ENCODE results near the gene SUMF2. TPM values are rescaled to one million over a fixed set of nuclear protein-coding genes. Genes with fewer than 3 reads are reported as not detected.
"Not testable (repeated sequence)": the region's sequence is repeated elsewhere in the genome, so short reads cannot be mapped to it uniquely, and the experiment has no call there.

SUMF2 gene
- total and polyA plus RNA-seq, 4 donors: 92.1 to 147 (median 128) TPM

GRCh38 chr7:56079450-56080185 lies 15.5 kb downstream of the SUMF2 start:
- DNase-seq (peak; percentile 87 to 94 (median 88)), ATAC-seq (ENCODE audit: insufficient read depth, low FRiP score) (no peak)
- H3K36me3 ChIP-seq (ENCODE audit: control insufficient read depth in 4 of 4, insufficient read depth in 4 of 4, low read length in 4 of 4): peaks cover 0 to 35% (median 0%) of the 10 kb centered on the region in 4 donors
- H3K9me3 ChIP-seq (ENCODE audit: control insufficient read depth in 4 of 4, insufficient read depth in 3 of 4, low read length in 3 of 4): no peaks in the 10 kb centered on the region
- no peaks in the 10 kb centered on the region for H3K27me3 ChIP-seq (ENCODE audit: control insufficient read depth in 3 of 3, insufficient read depth in 3 of 3, low read length in 2 of 3)
- H3K4me1 ChIP-seq (ENCODE audit: control insufficient read depth in 5 of 5, insufficient read depth in 5 of 5, low read length in 5 of 5): peaks cover 0 to 23% (median 7%) of the 10 kb centered on the region in 5 donors
- H3K9ac ChIP-seq (ENCODE audit: insufficient read depth in 1 of 2, low read length in 2 of 2): peak overlapping the region; percentile 7 to 25
- 53 to 61% methylated on average over 12 of the region's 12 CpGs for WGBS, 2 donors
- H3K4me3 ChIP-seq: no peak overlapping the region
- no peak for TF ChIP-seq CTCF (IDR thresholded peaks at IDR 0.05; ENCODE audit: control extremely low read depth, extremely low read depth)
- peak overlapping the region; percentile 20 to 53 for H3K27ac ChIP-seq (ENCODE audit: low read depth in 1 of 2, low read length in 1 of 2)

- not testable (repeated sequence) for ATAC-seq (ENCODE audit: insufficient read depth, low FRiP score); H3K9ac ChIP-seq (ENCODE audit: insufficient read depth in 1 of 2, low read length in 2 of 2); DNase-seq; H3K4me3 ChIP-seq; H3K9me3 ChIP-seq (ENCODE audit: control insufficient read depth in 4 of 4, insufficient read depth in 3 of 4, low read length in 3 of 4); H3K27ac ChIP-seq (ENCODE audit: low read depth in 1 of 2, low read length in 1 of 2); H3K27me3 ChIP-seq (ENCODE audit: control insufficient read depth in 3 of 3, insufficient read depth in 3 of 3, low read length in 2 of 3)
- Histone ChIP-seq H3K36me3 (ENCODE audit: control insufficient read depth in 4 of 4, insufficient read depth in 4 of 4, low read length in 4 of 4) (peaks cover 0 to 35% (median 0%) of the 10 kb centered on the region in 4 donors), H3K4me1 (ENCODE audit: control insufficient read depth in 5 of 5, insufficient read depth in 5 of 5, low read length in 5 of 5) (peaks cover 0 to 23% (median 7%) of the 10 kb centered on the region in 5 donors)
- WGBS, 2 donors: 94% methylated on average over 28 of the region's 28 CpGs
Measured at GRCh38 chr7:56080726-56081435, 16.8 kb downstream of the SUMF2 start.

GRCh38 chr7:56081626-56082340 lies 17.7 kb downstream of the SUMF2 start:
- no peak for TF ChIP-seq CTCF (IDR thresholded peaks at IDR 0.05; ENCODE audit: control extremely low read depth, extremely low read depth)
- Histone ChIP-seq H3K4me1 (ENCODE audit: control insufficient read depth in 5 of 5, insufficient read depth in 5 of 5, low read length in 5 of 5) (peaks cover 0 to 23% (median 7%) of the 10 kb centered on the region in 5 donors), H3K4me3 (no peak overlapping the region), H3K9ac (ENCODE audit: insufficient read depth in 1 of 2, low read length in 2 of 2) (no peak overlapping the region), H3K27ac (ENCODE audit: low read depth in 1 of 2, low read length in 1 of 2) (no peak overlapping the region), H3K27me3 (ENCODE audit: control insufficient read depth in 3 of 3, insufficient read depth in 3 of 3, low read length in 2 of 3) (no peaks in the 10 kb centered on the region), H3K9me3 (ENCODE audit: control insufficient read depth in 4 of 4, insufficient read depth in 3 of 4, low read length in 3 of 4) (no peaks in the 10 kb centered on the region), H3K36me3 (ENCODE audit: control insufficient read depth in 4 of 4, insufficient read depth in 4 of 4, low read length in 4 of 4) (peaks cover 0 to 31% (median 2%) of the 10 kb centered on the region in 4 donors)
- WGBS, 2 donors: 94 to 96% methylated on average over 29 of the region's 29 CpGs
- ATAC-seq (ENCODE audit: insufficient read depth, low FRiP score) (no peak), DNase-seq (no peak)

Measured in lung (tissue), 12 donors.